Measurements from ENCODE around the gene CTBP1.

Gene CTBP1

DNA sequence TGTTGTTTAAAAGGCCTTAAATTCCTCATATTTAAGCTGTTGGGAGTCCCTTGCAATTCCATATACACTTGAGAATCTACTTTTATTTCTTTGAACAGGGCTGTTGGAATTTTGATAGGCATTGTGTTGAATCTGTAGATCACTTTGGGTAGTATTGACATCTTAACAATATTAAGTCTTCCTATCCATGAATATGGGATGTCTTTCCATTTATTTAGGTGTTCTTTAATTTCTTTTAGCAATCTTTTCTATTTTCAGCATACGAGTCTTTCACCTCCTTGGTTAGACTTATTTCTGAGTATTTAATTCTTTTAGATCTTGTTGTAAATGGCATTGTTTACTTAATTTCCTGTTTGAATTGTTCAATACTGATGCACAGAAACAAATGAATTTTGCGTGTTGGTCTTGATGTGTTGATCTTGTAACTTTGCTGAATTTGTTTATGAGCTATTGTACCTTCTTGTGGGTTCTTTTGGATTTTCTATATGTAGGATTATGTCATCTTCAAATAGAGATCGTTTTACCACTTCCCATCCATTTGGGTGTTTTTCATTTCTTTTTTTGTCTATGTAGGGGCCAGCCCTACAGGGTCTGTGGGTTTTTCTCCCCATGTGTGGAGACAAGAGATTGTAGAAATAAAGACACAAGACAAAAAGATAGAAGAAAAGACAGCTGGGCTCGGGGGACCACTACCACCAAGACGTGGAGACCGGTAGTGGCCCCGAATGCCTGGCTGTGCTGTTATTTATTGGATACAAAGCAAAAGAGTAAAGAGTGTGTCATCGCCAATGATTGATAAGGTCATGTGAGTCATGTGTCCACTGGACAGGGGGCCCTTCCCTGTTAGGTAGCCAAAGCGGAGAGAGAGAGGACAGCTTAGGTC lies 18.2 kb upstream of the CTBP1 start:
- DNase-seq = no peak
- TF ChIP-seq GATA1 (IDR thresholded peaks at IDR 0.05; ENCODE audit: low read depth, low read length) (no peak), POLR2A (IDR thresholded peaks at IDR 0.05; ENCODE audit: low read length) (no peak)

DNA sequence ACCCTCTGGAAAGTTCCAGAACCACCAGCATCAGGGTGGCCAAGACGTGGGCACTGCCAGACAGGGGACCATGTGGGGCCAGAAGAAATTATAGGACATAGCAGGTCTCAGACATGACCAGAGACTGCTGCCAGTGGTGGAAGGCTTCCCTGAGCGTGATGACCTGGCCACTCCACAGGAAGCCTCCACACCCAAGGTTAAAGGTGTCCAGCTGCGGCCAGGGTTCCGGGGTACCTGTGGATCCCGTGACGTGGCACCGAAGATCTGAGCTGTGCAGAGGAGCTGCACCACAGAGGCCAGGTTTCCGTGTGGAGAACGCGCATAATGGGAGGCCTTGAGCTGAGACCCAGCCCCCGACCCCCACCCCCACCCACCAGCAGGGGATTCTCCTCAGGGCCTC lies 16.4 kb upstream of the CTBP1 start:
- no peak for TF ChIP-seq GATA1 (IDR thresholded peaks at IDR 0.05; ENCODE audit: low read depth, low read length)
- no peak for TF ChIP-seq POLR2A (IDR thresholded peaks at IDR 0.05; ENCODE audit: low read length)
- no peak for DNase-seq

DNA sequence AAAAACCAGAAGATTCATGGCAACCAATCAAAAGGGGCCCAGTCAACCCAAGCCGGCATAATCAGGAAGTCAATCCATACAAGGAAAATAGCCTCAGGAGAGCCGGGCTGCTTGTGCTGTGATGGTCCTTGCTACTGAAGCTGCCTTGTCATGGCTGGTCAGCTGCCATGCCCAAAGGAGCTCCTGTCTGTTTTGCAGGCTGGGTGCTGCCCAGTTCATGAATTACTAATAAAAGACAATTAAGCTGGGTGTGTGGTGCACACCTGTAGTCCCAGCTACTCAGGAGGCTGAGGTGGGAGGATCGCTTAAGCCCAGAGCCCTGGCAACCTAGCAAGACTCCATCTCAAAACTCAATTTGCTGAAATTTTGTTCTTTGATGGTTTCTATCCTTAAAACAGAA lies 16.0 kb upstream of the CTBP1 start:
- TF ChIP-seq POLR2A (IDR thresholded peaks at IDR 0.05; ENCODE audit: low read length) (no peak), GATA1 (IDR thresholded peaks at IDR 0.05; ENCODE audit: low read depth, low read length) (no peak)
- no peak for DNase-seq

DNA sequence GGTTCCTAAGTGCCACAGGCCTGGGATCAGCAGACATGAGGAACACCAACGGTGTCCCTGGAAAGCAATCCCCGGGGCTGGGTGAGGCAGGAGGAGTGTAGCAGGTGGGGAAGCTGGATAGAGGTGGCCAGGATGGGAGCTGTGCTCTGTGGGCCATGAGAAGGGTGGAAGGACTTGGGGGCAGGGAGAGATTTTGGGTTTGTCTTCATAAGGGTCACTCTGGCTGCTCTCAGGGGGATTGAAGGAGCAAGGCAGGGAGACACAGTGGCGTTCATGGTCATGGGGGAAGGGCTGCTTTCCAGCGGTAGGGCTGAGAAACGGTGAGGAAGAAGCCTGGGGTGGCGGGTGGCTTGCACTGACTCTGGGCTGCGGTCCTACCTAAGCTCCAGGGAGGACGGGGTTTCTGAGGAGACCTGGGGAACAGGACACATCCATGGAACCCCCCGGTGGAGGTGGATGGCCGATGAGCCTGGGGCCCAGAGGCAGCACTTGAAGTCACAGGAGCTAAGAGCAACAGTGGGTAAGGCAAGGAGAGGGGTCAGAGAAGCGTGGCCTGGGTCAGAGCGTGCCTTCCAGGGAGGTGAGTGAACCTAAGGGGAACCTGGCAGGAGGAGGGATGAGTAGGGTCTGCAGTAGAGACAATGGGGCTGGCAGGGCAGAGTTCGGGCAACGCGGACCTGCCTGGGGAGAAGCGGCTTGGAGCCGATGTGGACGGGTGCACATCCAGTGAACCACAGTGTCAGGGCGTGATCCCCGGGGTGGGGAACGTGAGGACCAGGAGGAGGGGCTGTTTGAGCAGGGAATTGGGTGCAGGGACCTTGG lies 12.4 kb upstream of the CTBP1 start:
- no peak for DNase-seq
- TF ChIP-seq GATA1 (IDR thresholded peaks at IDR 0.05; ENCODE audit: low read depth, low read length) (no peak), POLR2A (IDR thresholded peaks at IDR 0.05; ENCODE audit: low read length) (no peak)

GRCh38 chr4:1260418-1261106 lies 11.6 kb upstream of the CTBP1 start:
- TF ChIP-seq GATA1 (IDR thresholded peaks at IDR 0.05; ENCODE audit: low read depth, low read length) = no peak
- no peak for TF ChIP-seq POLR2A (IDR thresholded peaks at IDR 0.05; ENCODE audit: low read length)
- DNase-seq = no peak

- DNase-seq = no peak
- TF ChIP-seq POLR2A (IDR thresholded peaks at IDR 0.05; ENCODE audit: low read length) (no peak), GATA1 (IDR thresholded peaks at IDR 0.05; ENCODE audit: low read depth, low read length) (no peak)
These were observed 11.0 kb upstream of the CTBP1 start for GRCh38 chr4:1259966-1260365.

DNA sequence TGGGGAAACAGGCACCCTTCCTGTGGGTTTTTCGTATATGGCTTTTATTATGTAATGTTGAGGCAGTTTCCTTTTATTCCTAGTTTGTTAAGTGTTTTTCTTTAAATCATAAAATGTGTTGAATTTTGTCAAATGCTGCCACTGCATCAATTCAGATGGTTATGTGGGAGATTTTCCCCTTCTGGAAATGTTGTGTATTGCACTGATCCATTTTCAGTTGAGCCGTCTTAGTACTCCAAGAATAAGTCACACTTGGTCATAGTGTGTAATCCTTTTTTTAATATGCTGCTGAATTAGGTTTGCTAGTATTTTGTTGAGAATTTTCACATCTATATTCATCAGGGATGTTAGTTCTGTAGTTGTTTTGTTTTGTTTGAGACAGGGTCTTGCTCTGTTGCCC lies 9.5 kb upstream of the CTBP1 start:
- TF ChIP-seq GATA1 (IDR thresholded peaks at IDR 0.05; ENCODE audit: low read depth, low read length) (no peak), POLR2A (IDR thresholded peaks at IDR 0.05; ENCODE audit: low read length) (no peak)
- DNase-seq = no peak

DNA sequence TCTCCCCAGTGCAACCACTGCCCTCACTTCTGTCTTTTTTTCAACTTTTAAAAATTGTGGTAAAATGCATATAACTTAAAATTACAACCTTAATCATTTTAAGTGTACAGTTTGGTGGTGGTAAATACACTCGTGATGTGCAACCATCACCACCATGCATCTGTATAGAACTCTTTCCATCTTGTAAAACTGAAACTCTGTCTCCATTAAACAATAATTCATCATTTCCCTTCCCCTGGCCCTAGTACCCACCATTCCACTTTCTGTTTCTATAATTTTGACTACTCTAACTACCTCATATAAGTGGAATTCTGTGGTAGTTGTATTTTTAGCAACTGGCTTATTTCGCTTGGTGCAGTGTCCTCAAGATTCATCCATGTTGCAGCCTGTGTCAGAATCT lies 6.8 kb upstream of the CTBP1 start:
- no peak for TF ChIP-seq GATA1 (IDR thresholded peaks at IDR 0.05; ENCODE audit: low read depth, low read length)
- TF ChIP-seq POLR2A (IDR thresholded peaks at IDR 0.05; ENCODE audit: low read length) = no peak
- DNase-seq = no peak

GRCh38 chr4:1255151-1255550 lies 6.2 kb upstream of the CTBP1 start:
- no peak for DNase-seq
- TF ChIP-seq POLR2A (IDR thresholded peaks at IDR 0.05; ENCODE audit: low read length) = no peak
- no peak for TF ChIP-seq GATA1 (IDR thresholded peaks at IDR 0.05; ENCODE audit: low read depth, low read length)

DNA sequence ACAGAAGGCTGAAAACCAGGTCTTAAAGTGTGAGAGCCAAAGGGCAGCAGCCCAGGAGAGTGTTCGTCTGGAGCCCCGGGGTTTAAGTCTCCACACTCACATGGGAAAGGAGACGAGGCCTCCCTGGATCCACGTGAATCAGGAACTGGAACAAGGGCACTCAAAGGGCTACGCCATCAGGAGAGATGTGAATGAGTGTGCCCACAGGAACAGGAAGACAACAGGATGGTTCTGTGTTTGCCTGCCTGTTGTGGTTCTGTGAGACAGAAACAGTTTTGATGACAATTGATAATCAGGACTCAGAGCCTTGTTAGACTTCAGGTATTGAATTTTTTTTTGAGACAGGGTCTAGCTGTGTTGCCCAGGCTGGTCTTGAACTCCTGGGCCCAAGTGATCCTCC lies 4.9 kb upstream of the CTBP1 start:
- no peak for DNase-seq
- TF ChIP-seq GATA1 (IDR thresholded peaks at IDR 0.05; ENCODE audit: low read depth, low read length) = no peak
- TF ChIP-seq POLR2A (IDR thresholded peaks at IDR 0.05; ENCODE audit: low read length) = no peak

GRCh38 chr4:1252928-1253492 lies 4.1 kb upstream of the CTBP1 start:
- DNase-seq = no peak
- TF ChIP-seq GATA1 (IDR thresholded peaks at IDR 0.05; ENCODE audit: low read depth, low read length) (no peak), POLR2A (IDR thresholded peaks at IDR 0.05; ENCODE audit: low read length) (no peak)

- TF ChIP-seq GATA1 (IDR thresholded peaks at IDR 0.05; ENCODE audit: low read depth, low read length) (no peak), POLR2A (IDR thresholded peaks at IDR 0.05; ENCODE audit: low read length) (no peak)
- DNase-seq = no peak
These were observed 2.8 kb upstream of the CTBP1 start for GRCh38 chr4:1251773-1252066.

- no peak for DNase-seq
- TF ChIP-seq GATA1 (IDR thresholded peaks at IDR 0.05; ENCODE audit: low read depth, low read length) (no peak), POLR2A (IDR thresholded peaks at IDR 0.05; ENCODE audit: low read length) (no peak)
These were observed 2.2 kb upstream of the CTBP1 start for GRCh38 chr4:1250921-1251772.

All from erythroblast (primary cell).